Activated CD8-positive, alpha-beta memory T cell treated with anti-CD3 and anti-CD28 coated beads for 36 hours (primary cell): ENCODE results near the gene NCK2. TPM values are rescaled to one million over a fixed set of nuclear protein-coding genes. Genes with fewer than 3 reads are reported as not detected.

Experiments used
- CTCF ChIA-PET: fragments of 350-600 bp; sonication (Branson Sonifier 250); formaldehyde crosslinking; loops from one replicate; lab custom pipeline; 2021; ENCODE audit warnings: antibody characterized with exemption; lab: Charles Lee
- POLR2A ChIA-PET: fragments of 350-600 bp; sonication (Branson Sonifier 250); formaldehyde crosslinking; loops from one replicate; lab custom pipeline; 2021; ENCODE audit warnings: antibody characterized with exemption; lab: Charles Lee
- total RNA-seq, 2 experiments: library from RNA; stranded (reverse); gene quantifications; one replicate each; pipeline ENCODE4 v1.2.3, GENCODE V29; 2021

NCK2 gene
- total RNA-seq, 2 experiments from 2014 or later, result 58.5 to 59.3 TPM

DNA sequence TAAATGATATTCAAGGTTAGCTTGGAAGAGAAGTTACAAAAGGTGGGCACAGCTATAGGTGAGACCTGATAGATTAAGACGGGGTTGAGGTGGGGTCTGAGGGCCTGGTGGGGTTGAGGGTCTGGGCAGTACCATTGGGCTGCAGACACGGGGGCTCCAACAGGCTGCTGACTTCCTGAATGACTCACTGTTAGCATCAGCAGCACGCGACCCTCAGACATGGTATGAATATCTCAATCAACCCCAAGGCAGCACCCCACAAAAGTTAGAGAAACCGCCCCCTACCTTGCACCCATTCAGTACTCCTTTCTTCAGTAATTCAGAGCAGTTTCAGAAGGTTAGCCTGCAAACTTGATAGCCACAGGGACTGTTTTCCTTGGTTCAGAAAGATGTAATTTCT lies 10.8 kb upstream of the NCK2 start:
- ChIA-PET POLR2A (no interaction called here), CTCF (interaction anchor here (0.7 kb wide), 1 partner anchor 90 kb away, joined by 3 read pairs; no protein-coding TSS in a partner anchor)

GRCh38 chr2:105734762-105735538 lies 9.8 kb upstream of the NCK2 start:
- POLR2A ChIA-PET, result no interaction called here
- CTCF ChIA-PET, result interaction anchor here (0.7 kb wide), 1 partner anchor 91 kb away, joined by 3 read pairs; no protein-coding TSS in a partner anchor

DNA sequence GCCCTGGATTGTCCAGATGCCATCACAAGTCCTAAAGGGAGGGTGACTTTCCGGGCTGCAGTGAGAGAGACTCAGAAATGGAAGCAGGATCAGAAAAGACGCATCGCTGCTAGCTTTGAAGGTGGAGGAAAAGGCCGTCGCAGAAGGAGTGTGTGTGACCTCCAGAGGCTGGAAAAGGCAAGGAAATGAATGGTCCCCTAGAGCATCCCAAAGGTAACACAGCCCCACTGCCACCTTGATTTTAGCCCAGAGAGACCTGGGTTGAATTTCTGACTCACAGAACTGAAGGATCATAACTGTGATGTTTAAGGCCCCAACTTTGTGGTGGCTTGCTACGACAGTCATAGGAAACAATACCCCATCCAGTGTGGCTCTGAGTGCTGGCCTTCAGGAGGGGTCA lies 8.6 kb upstream of the NCK2 start:
- ChIA-PET CTCF (interaction anchor here (0.6 kb wide), 1 partner anchor 162 kb away, joined by 3 read pairs; no protein-coding TSS in a partner anchor), POLR2A (no interaction called here)

GRCh38 chr2:105737980-105738657 lies 6.6 kb upstream of the NCK2 start:
- POLR2A ChIA-PET, result no interaction called here
- CTCF ChIA-PET, result no interaction called here

GRCh38 chr2:105738658-105739241 lies 6.0 kb upstream of the NCK2 start:
- ChIA-PET CTCF (no interaction called here), POLR2A (interaction anchor here (0.7 kb wide), 1 partner anchor 217 kb away, joined by 5 read pairs; no protein-coding TSS in a partner anchor)

DNA sequence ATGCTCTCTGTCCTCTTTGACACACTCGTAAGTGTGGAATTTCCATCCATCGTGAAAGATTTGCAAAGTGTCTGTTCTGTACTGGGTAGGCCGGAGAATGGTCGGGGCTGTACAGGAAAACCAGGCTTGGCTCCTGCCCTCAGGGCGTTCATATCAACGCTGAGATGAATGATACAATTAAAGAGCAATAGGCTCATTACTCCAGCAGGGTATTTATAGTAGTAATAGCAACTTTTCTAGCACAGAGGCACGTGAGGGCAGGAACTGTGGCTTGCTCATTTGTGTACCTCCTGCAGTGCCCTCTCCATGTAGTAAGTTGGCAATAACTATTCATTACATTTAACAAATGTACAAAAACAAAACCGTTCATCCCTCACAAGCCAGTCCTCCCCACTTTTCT lies 5.3 kb upstream of the NCK2 start:
- CTCF ChIA-PET, result no interaction called here
- POLR2A ChIA-PET, result interaction anchor here (0.7 kb wide), 1 partner anchor 216 kb away, joined by 5 read pairs; no protein-coding TSS in a partner anchor

DNA sequence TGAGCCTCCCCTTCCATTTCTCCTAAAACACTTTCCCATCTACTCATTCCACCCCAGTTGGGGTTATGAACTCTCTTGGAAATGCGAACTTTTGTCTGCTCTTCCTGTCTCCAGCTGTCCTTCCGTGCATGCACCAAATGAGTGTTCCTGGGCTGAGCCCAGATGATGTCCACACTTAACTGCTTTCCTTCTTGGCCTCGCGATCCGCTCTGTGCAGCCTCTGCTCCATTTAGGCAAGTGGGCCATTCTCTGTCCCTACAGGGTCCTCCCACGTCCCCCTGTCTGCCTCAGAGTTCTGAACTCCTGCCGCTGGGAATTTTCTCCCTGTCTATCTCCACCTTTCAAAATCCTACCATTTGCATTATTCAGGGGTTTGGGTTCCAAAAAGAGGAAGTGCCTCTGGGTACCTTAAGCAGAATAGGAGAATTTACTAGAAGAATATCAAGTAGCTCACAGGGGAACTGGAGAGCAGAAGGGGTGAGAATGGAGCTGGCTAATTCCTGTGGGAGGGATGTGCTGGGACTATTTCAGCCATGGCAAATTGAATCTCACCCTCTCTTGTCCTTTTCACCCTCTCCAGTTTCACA lies 4.7 kb upstream of the NCK2 start:
- ChIA-PET CTCF (no interaction called here), POLR2A (no interaction called here)

DNA sequence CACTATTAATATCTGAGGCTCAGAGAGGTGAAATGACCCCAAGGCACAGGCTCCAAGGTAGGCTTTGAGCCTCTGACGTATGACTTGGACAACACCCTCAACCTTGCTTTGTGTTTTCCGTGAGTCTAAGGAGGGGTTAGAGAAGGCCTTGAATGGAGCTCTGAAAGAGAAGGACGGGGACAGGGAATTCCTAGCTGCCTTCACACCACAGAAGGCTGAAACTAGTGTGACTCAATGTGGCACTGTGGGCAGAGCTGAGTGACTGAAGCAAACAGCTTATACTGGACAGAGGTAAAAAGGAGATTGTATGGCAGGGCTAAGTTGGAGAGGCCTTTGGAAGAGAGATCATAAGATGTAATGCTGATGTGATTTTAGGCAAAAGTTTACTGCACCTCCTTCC lies 3.5 kb upstream of the NCK2 start:
- ChIA-PET CTCF (no interaction called here), POLR2A (no interaction called here)

- ChIA-PET CTCF (no interaction called here), POLR2A (no interaction called here)
Measured at GRCh38 chr2:105741617-105742016, 3.1 kb upstream of the NCK2 start.

- POLR2A ChIA-PET, result interaction anchor here (0.6 to 0.7 kb wide), 3 partner anchors 24 to 407 kb away, joined by 3 read pairs; partner anchors contain the start of gene C2orf49
Measured at GRCh38 chr2:105744091-105744908, 412 bp upstream of the NCK2 start.

DNA sequence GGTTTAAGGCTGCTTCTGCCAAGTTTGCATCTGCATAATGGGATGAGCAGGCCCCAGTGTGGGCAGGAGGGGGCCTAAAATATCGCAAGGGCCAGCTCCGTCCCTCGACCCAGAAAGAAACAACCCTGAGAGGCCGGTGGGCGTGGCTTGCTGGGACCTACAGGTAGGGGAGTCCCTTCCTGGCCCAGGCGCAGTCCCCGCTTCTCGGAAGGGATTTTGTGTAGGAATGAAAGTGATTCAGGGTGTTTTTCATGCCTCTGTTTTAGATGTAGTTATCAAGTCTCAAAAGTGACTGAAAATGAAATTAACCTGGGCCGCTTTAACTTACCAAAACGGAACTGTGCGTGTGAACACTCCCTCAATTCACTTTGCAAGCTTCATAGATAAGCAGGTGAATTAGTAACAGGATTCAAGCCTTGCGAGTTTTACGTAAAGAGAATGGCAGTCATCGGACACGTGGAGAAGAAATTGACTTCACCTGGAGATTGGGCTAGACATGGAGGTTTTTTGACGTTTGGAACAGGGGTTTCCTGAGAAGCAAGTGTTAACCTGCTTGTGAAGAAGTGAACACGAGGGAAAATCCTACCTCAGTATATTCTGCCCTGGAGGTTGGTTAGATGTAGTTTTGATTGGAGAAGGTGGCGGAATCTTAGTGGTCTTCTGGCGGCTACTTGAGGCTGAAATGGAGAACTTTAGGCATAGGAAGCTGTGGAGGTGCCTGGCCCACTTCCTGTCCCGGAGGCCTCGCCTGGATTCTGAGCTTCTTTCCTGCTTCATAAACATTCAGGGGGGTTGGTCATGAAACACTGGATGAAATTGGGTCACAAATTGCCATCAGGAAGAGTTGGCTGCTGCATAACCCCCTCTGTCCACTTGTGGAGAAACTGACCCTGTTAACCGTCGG lies 1.7 kb downstream of the NCK2 start:
- ChIA-PET POLR2A (interaction anchor here (0.7 to 2.3 kb wide), 9 partner anchors 9 to 128 kb away, joined by 3 to 23 read pairs (median 6); no protein-coding TSS in a partner anchor), CTCF (interaction anchor here (1.0 to 2.5 kb wide), 4 partner anchors 11 to 446 kb away, joined by 3 to 8 read pairs (median 3); no protein-coding TSS in a partner anchor)

More at GRCh38 chr2:105744091-105744908, 412 bp upstream of the NCK2 start:
- CTCF ChIA-PET, result interaction anchor here (0.6 to 1.2 kb wide), 2 partner anchors 9 to 428 kb away, joined by 5 to 6 read pairs; no protein-coding TSS in a partner anchor

DNA sequence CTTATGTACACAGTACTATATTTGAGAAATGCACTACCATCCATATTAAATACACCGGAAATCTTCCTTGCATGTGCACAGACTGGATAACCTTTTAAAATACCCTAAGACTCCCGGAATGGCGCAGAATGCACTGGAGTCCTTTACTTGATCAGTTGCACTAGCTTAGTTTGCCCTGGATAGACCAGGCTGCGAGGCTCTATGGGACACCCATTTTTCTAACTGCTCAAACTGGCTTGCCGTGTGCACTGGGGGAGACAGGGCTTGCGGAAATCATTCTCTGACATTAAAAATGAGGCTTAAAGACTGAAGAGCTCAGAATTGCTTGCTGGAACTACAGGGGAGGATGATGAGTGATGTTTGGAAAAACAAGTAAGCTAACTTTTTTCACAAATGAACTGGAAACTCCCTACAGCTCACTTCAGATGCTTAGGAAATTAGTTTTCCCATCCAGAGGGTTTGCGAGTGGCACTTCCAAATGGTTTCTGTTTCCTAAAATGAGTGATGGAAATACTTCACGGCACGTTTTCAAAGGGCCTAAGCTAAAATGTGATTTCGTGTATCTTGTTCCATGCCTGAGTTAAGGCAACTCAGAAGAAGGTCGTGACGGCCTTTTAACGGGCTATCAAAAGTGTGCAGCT lies 2.7 kb downstream of the NCK2 start:
- POLR2A ChIA-PET, result interaction anchor here (0.6 to 2.3 kb wide), 6 partner anchors 9 to 395 kb away, joined by 3 to 9 read pairs (median 6); no protein-coding TSS in a partner anchor
- CTCF ChIA-PET, result interaction anchor here (0.7 to 2.5 kb wide), 5 partner anchors 10 to 51 kb away, joined by 3 to 8 read pairs (median 3); no protein-coding TSS in a partner anchor

DNA sequence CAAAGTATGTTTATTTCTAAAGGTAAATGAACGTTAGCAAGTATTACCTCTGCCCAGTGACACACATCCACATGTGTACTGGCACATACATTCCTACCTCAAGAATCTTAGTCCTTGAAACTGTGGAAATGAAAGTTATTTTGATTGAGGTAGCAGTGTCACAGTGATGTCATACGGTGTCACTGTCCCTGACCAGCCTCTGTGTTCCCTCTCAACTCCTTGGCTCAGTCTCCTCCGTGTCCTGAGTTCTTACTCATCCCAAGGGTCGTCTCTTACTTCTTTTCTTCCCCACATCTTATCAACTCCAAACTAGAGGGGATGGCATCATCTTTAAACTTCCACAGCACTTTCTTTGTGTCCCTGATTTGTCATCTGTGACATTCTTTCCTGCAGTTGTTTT lies 3.3 kb downstream of the NCK2 start:
- POLR2A ChIA-PET, result interaction anchor here (0.9 to 2.3 kb wide), 3 partner anchors 8 to 51 kb away, joined by 4 to 9 read pairs (median 6); no protein-coding TSS in a partner anchor
- CTCF ChIA-PET, result interaction anchor here (0.7 to 2.5 kb wide), 4 partner anchors 10 to 40 kb away, joined by 3 to 8 read pairs (median 3); no protein-coding TSS in a partner anchor

DNA sequence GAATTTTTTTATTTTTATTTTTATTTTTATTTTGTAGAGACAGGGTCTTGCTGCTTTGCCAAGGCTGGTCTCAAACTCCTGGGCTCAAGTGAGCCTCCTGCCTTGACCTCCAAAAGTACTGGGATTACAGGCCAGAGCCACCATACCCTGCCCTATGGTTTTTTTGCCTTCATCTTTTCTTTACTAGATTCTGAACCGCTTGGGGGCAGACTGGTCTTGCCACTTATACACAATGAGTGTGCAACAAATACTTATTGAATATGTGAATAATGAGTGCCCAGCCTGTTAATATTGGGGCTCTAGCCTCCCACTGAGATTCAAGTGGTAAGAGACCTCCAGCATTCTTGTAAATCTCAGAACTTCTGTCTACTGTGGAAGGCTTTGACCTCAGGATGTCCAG lies 3.9 kb downstream of the NCK2 start:
- POLR2A ChIA-PET, result no interaction called here
- CTCF ChIA-PET, result interaction anchor here (0.7 to 1.3 kb wide), 2 partner anchors 16 to 55 kb away, joined by 3 read pairs; no protein-coding TSS in a partner anchor

- CTCF ChIA-PET, result interaction anchor here (0.6 to 1.3 kb wide), 3 partner anchors 15 to 172 kb away, joined by 3 read pairs; no protein-coding TSS in a partner anchor
Measured at GRCh38 chr2:105749583-105750400, 5.1 kb downstream of the NCK2 start.

More at GRCh38 chr2:105749583-105750400, 5.1 kb downstream of the NCK2 start:
- POLR2A ChIA-PET, result interaction anchor here (0.8 kb wide), 1 partner anchor 27 kb away, joined by 3 read pairs; no protein-coding TSS in a partner anchor
